Measurements from ENCODE around the gene NPR2.

NPR2 gene

DNA sequence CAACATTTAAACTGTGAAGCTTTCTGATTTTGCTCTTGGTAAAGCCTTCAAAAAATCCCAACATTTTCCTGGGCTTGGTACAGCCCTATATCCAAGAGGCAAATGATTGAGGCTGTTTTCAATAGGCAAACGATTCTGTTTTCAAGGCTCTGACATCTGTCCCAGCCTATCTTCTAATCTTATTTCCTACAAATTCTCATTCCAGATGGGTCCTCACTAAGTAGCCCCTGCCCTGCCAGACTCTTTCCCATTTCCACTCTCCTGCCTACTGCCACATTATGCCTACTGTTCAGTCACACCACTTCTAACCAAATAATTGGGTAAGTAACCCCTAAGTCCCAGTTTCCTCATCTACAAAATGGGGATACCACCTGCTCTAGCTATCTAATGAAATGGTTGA lies 45.8 kb upstream of the NPR2 start:
- no peak for DNase-seq
- Histone ChIP-seq H3K36me3 (ENCODE audit: control insufficient read depth in 1 of 2, insufficient read depth in 2 of 2, low read length in 2 of 2) (peaks cover 15 to 31% of the 10 kb centered on the region in 2 experiments), H2BK120ac (ENCODE audit: insufficient read depth, low read length, poor library complexity) (no peak overlapping the region), H4K8ac (ENCODE audit: low read depth, low read length) (no peak overlapping the region), H4K12ac (ENCODE audit: low read depth, low read length) (no peak overlapping the region), H2AFZ (ENCODE audit: insufficient read depth, low read length, poor library complexity) (no peak overlapping the region), H3K9me3 (ENCODE audit: insufficient read depth, low read depth, low read length) (no peaks in the 10 kb centered on the region), H2BK12ac (ENCODE audit: low read length) (no peak overlapping the region), H2AK5ac (ENCODE audit: low read length) (no peak overlapping the region), H3K27me3 (ENCODE audit: insufficient read depth, low read length) (no peaks in the 10 kb centered on the region), H3K14ac (ENCODE audit: low read length) (no peak overlapping the region), H3K4me3 (ENCODE audit: low read depth, low read length) (no peak overlapping the region), H3K4ac (ENCODE audit: low read depth, low read length) (peak overlapping the region; percentile 47), H3K27ac (ENCODE audit: low read depth, low read length) (no peak overlapping the region), H3K23ac (ENCODE audit: low read length) (no peak overlapping the region), H3K18ac (ENCODE audit: low read length) (no peak overlapping the region), H3K4me2 (ENCODE audit: low read length) (no peak overlapping the region), H3K79me1 (ENCODE audit: low read length) (peaks cover 12% of the 10 kb centered on the region), H3K4me1 (ENCODE audit: control insufficient read depth in 1 of 2, insufficient read depth in 2 of 2, low read length in 2 of 2) (peaks cover 29 to 40% of the 10 kb centered on the region in 2 experiments), H2BK5ac (ENCODE audit: low read depth, low read length, poor library complexity) (no peak overlapping the region), H3K79me2 (ENCODE audit: control insufficient read depth, insufficient read depth, low read length, poor library complexity) (peaks cover 23% of the 10 kb centered on the region), H3K9ac (ENCODE audit: low read length) (no peak overlapping the region), H4K91ac (ENCODE audit: low read depth, low read length) (no peak overlapping the region)
- no CpG with 5 or more reads among the region's 1 CpG for WGBS (ENCODE audit: extremely low coverage, insufficient coverage, insufficient read length)

DNA sequence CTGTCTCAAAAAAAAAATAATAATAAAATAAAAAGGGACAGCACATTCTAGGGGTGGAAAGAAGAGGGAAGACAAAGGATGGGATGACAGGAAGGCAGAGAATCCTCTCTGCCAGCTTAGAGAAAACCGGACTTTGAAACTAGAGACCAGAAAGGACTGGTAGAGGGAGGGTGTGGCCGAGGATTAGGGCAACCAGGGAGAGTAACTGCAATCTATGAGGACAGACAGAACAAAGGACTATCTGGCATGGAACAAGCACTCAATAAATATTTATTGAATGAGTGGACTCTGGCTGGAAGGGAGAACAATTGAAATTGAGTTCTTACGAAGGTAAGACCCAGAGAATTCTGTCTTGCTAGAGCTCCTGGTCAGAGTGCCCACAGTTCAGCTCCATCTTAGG lies 44.8 kb upstream of the NPR2 start:
- Histone ChIP-seq H3K14ac (ENCODE audit: low read length) (no peak overlapping the region), H3K4ac (ENCODE audit: low read depth, low read length) (peak overlapping the region; percentile 95), H3K9ac (ENCODE audit: low read length) (no peak overlapping the region), H2BK12ac (ENCODE audit: low read length) (no peak overlapping the region), H4K91ac (ENCODE audit: low read depth, low read length) (no peak overlapping the region), H3K36me3 (ENCODE audit: control insufficient read depth in 1 of 2, insufficient read depth in 2 of 2, low read length in 2 of 2) (peaks cover 12 to 33% of the 10 kb centered on the region in 2 experiments), H3K27ac (ENCODE audit: low read depth, low read length) (no peak overlapping the region), H2BK120ac (ENCODE audit: insufficient read depth, low read length, poor library complexity) (no peak overlapping the region), H3K18ac (ENCODE audit: low read length) (no peak overlapping the region), H3K27me3 (ENCODE audit: insufficient read depth, low read length) (no peaks in the 10 kb centered on the region), H3K9me3 (ENCODE audit: insufficient read depth, low read depth, low read length) (no peaks in the 10 kb centered on the region), H4K12ac (ENCODE audit: low read depth, low read length) (no peak overlapping the region), H2BK5ac (ENCODE audit: low read depth, low read length, poor library complexity) (no peak overlapping the region), H2AK5ac (ENCODE audit: low read length) (no peak overlapping the region), H3K4me1 (ENCODE audit: control insufficient read depth in 1 of 2, insufficient read depth in 2 of 2, low read length in 2 of 2) (peaks cover 29 to 40% of the 10 kb centered on the region in 2 experiments), H3K79me2 (ENCODE audit: control insufficient read depth, insufficient read depth, low read length, poor library complexity) (peaks cover 23% of the 10 kb centered on the region), H3K79me1 (ENCODE audit: low read length) (peaks cover 12% of the 10 kb centered on the region), H3K23ac (ENCODE audit: low read length) (no peak overlapping the region), H2AFZ (ENCODE audit: insufficient read depth, low read length, poor library complexity) (no peak overlapping the region), H3K4me3 (ENCODE audit: low read depth, low read length) (no peak overlapping the region), H4K8ac (ENCODE audit: low read depth, low read length) (no peak overlapping the region), H3K4me2 (ENCODE audit: low read length) (peak overlapping the region; percentile 90)
- no CpG with 5 or more reads among the region's 3 CpGs for WGBS (ENCODE audit: extremely low coverage, insufficient coverage, insufficient read length)
- DNase-seq = no peak

DNA sequence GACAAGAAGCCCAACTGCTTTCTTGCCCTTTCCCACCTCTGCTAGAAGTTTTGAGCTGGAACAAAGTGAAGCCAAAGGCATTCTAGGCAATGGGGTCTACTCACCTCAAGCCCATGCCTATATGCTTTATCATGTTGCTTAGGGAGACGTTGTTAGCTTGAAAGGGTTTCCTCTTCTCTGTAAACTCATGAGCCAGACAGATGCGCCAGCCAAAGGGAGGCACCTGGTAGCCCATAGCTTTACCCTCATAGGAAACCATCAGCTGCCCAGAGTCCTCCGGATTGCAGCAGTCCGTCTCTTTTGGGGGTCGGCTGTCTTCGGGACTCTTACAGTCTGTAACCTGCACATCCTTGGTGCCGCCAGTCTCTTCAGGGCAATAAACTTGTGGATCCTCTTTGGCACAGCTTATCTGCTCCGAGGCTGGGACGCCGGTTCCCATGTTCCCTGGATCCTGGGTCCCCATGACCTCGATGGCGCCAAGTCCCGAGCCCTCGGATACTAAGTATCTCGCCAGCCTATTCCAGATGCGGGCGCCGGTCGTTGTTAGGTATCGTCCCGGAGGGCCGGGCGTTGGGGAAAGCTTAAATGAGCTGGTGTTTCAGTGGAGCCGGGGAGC lies 43.0 kb upstream of the NPR2 start:
- Histone ChIP-seq H3K9me3 (ENCODE audit: insufficient read depth, low read depth, low read length) (no peaks in the 10 kb centered on the region), H3K4ac (ENCODE audit: low read depth, low read length) (peak overlapping the region; percentile 95), H3K79me2 (ENCODE audit: control insufficient read depth, insufficient read depth, low read length, poor library complexity) (peaks cover 23% of the 10 kb centered on the region), H2BK12ac (ENCODE audit: low read length) (no peak overlapping the region), H2BK5ac (ENCODE audit: low read depth, low read length, poor library complexity) (peak overlapping the region; percentile 75), H2BK120ac (ENCODE audit: insufficient read depth, low read length, poor library complexity) (peak overlapping the region; percentile 77), H4K91ac (ENCODE audit: low read depth, low read length) (peak overlapping the region; percentile 95), H3K79me1 (ENCODE audit: low read length) (peaks cover 12% of the 10 kb centered on the region), H4K8ac (ENCODE audit: low read depth, low read length) (peak overlapping the region; percentile 94), H3K4me2 (ENCODE audit: low read length) (peak overlapping the region; percentile 90), H3K27ac (ENCODE audit: low read depth, low read length) (peak overlapping the region; percentile 89), H3K4me3 (ENCODE audit: low read depth, low read length) (peak overlapping the region; percentile 84), H3K14ac (ENCODE audit: low read length) (peak overlapping the region; percentile 75), H3K23ac (ENCODE audit: low read length) (no peak overlapping the region), H3K36me3 (ENCODE audit: control insufficient read depth in 1 of 2, insufficient read depth in 2 of 2, low read length in 2 of 2) (peaks cover 19 to 41% of the 10 kb centered on the region in 2 experiments), H3K27me3 (ENCODE audit: insufficient read depth, low read length) (no peaks in the 10 kb centered on the region), H4K12ac (ENCODE audit: low read depth, low read length) (peak overlapping the region; percentile 68), H2AFZ (ENCODE audit: insufficient read depth, low read length, poor library complexity) (peak overlapping the region; percentile 50), H2AK5ac (ENCODE audit: low read length) (peak overlapping the region; percentile 67), H3K18ac (ENCODE audit: low read length) (peak overlapping the region; percentile 76), H3K4me1 (ENCODE audit: control insufficient read depth in 1 of 2, insufficient read depth in 2 of 2, low read length in 2 of 2) (peaks cover 29 to 40% of the 10 kb centered on the region in 2 experiments), H3K9ac (ENCODE audit: low read length) (peak overlapping the region; percentile 89)
- whole genome bisulfite sequencing (ENCODE audit: extremely low coverage, insufficient coverage, insufficient read length) = no CpG with 5 or more reads among the region's 24 CpGs
- no peak for DNase-seq

DNA sequence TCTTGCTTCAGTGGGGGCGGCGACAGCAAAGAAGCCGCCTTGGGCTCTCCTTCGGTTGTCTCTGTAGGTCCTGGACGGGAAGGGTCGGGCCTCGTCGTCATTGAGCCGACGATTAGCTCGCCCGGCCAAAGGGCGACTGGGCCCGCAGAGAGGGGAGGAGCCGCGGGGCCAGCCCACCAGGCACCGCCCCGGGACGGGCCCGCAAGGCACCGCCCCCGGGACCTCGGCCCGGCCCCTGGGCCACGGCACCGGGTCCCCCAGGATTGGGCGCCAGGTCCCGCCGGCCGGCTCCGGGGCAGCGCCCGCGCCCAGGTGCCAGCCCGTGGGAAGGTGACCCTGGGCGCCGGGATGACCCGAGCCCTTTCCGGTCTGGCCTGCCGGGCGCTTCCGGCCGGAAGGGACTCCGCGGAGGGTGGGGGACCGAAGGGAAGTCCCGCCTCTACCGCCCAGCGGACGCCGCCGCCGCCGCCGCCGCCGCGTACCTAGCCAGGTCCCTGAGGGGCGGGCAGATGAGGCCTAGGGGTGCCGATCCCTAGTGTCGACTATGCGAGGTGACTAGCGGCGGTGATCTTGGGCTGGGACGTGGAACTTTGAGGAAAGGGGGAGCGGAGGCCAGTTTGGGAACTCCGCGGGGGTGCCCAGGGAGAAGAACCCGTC lies 42.4 kb upstream of the NPR2 start, which contains the start of the genes GBA2 and RGP1:
Gene GBA2, minus strand, starts transcription at position 371 of the 657 bp plus-strand sequence. CDS start 524 bp downstream, outside the sequence.
Gene RGP1, plus strand, starts transcription at position 430 of the 657 bp plus-strand sequence. CDS start 469 bp downstream, outside the sequence.
- no peaks in the 10 kb centered on the region for H3K27me3 ChIP-seq (ENCODE audit: insufficient read depth, low read length)
- WGBS (ENCODE audit: extremely low coverage, insufficient coverage, insufficient read length) = no CpG with 5 or more reads among the region's 69 CpGs
- DNase-seq = peak; percentile 78 to 83
- H3K4me2 ChIP-seq (ENCODE audit: low read length) = peak within 1 kb of the TSS; percentile 90
- H4K12ac ChIP-seq (ENCODE audit: low read depth, low read length) = peak within 1 kb of the TSS; percentile 91
- peaks cover 25 to 41% of the 10 kb centered on the region in 2 experiments for H3K36me3 ChIP-seq (ENCODE audit: control insufficient read depth in 1 of 2, insufficient read depth in 2 of 2, low read length in 2 of 2)
- peaks cover 23% of the 10 kb centered on the region for H3K79me2 ChIP-seq (ENCODE audit: control insufficient read depth, insufficient read depth, low read length, poor library complexity)
- H2BK12ac ChIP-seq (ENCODE audit: low read length) = no peak within 1 kb of the TSS
- H4K8ac ChIP-seq (ENCODE audit: low read depth, low read length) = peak within 1 kb of the TSS; percentile 94
- peak within 1 kb of the TSS; percentile 86 for H2BK120ac ChIP-seq (ENCODE audit: insufficient read depth, low read length, poor library complexity)
- H3K9me3 ChIP-seq (ENCODE audit: insufficient read depth, low read depth, low read length) = no peaks in the 10 kb centered on the region
- peaks cover 12% of the 10 kb centered on the region for H3K79me1 ChIP-seq (ENCODE audit: low read length)
- peak within 1 kb of the TSS; percentile 92 for H3K14ac ChIP-seq (ENCODE audit: low read length)
- peaks cover 23 to 35% of the 10 kb centered on the region in 2 experiments for H3K4me1 ChIP-seq (ENCODE audit: control insufficient read depth in 1 of 2, insufficient read depth in 2 of 2, low read length in 2 of 2)
- peak within 1 kb of the TSS; percentile 89 for H3K27ac ChIP-seq (ENCODE audit: low read depth, low read length)
- peak within 1 kb of the TSS; percentile 67 for H2AK5ac ChIP-seq (ENCODE audit: low read length)
- H2BK5ac ChIP-seq (ENCODE audit: low read depth, low read length, poor library complexity) = peak within 1 kb of the TSS; percentile 75
- peak within 1 kb of the TSS; percentile 95 for H3K4ac ChIP-seq (ENCODE audit: low read depth, low read length)
- peak within 1 kb of the TSS; percentile 96 for H2AFZ ChIP-seq (ENCODE audit: insufficient read depth, low read length, poor library complexity)
- H4K91ac ChIP-seq (ENCODE audit: low read depth, low read length) = peak within 1 kb of the TSS; percentile 95
- H3K23ac ChIP-seq (ENCODE audit: low read length) = no peak within 1 kb of the TSS
- peak within 1 kb of the TSS; percentile 95 for H3K9ac ChIP-seq (ENCODE audit: low read length)
- peak within 1 kb of the TSS; percentile 84 for H3K4me3 ChIP-seq (ENCODE audit: low read depth, low read length)
- H3K18ac ChIP-seq (ENCODE audit: low read length) = peak within 1 kb of the TSS; percentile 99
